Heart left ventricle (tissue), 13 donors: ENCODE results near the gene IFIT2.

Source experiments
- CTCF ChIP-seq, 12 donors: fragments of 200-600 bp; sonication (generic) in 4 of 12; IDR thresholded peaks; one replicate each; pipeline versions ENCODE4 v1.5.0 to v1.8.0; 2018 to 2022; ENCODE audit warnings: antibody characterized with exemption in 12 of 12, mild to moderate bottlenecking in 5 of 12
- POLR2A ChIP-seq, 2 donors: fragments of 450-650 bp; IDR thresholded peaks; one replicate each; pipeline ENCODE4 v1.6.1; 2017; ENCODE audit warnings: antibody characterized with exemption in 2 of 2, mild to moderate bottlenecking in 2 of 2, moderate library complexity in 2 of 2
- donor health status: ischemic (EF 13 %, LVEDD 7.1; RV severe dilation, severe dysfunction).
- donor health status: DM: no; HTN: yes; CAD: no.
- donor health status: DM: no; HTN: no; CAD: no.
- donor health status: ischemic (EF 25% LVEDD 6.9; RV normal size, moderate dysfunction).
- donor health status: ischemic (EF 25% LVEDD 5.7; RV mildly dilated, moderate dysfunction).
- donor health status: ischemic (EF 35%, LVEDD 5.7; RV mildly dilated, moderate dysfunction).
- donor health status: nonischemic (EF 11% LVEDD 7.7; RV severe dilation, severe dysfunction).
- donor health status: DM: yes; HTN: yes; CAD: no.
- donor health status: PGD.
- donor health status: ischemic (EF 29% LVEDD 5.4; RV normal size, mild dysfunction).
- donor health status: nonischemic (EF 23%, LVEDD 6.1; RV moderate dilation, normal function).

DNA sequence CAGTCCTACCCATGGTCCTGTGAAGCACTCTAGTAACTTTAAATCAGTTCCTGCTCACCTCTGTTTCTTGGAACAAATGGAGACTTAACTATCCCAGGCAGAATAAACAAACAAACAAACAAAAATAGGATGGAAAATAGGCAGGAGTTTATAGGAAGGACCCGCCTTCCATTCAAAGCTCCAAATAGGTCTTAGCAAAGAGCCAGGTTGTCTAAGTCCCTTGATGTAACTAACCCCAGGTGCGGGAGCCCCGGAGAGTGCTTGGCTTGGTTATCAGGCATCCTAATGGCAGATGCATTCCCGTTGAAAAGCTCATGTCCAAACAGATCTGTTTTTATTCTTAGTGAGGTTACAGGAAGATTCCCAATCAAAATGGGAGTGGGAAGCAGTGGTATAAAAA, 2.2 kb downstream of the IFIT2 start:
- TF ChIP-seq POLR2A (IDR thresholded peaks at IDR 0.05) (no peak), CTCF (IDR thresholded peaks at IDR 0.05) (no peak)
